HepG2 (cell line): ENCODE data around the gene FAM222A. TPM values are rescaled to one million over a fixed set of nuclear protein-coding genes. Genes with fewer than 3 reads are reported as not detected.

Experiments
- CBX1 ChIP-seq: IDR thresholded peaks from one replicate; pipeline ENCODE4 v1.6.1; 2016; ENCODE audit warnings: antibody characterized with exemption, low read depth
- CBX5 ChIP-seq: sonication (generic); formaldehyde crosslinking; IDR thresholded peaks from 2 replicates; pipeline ENCODE4 v1.4.0; 2020; ENCODE audit warnings: missing genetic modification reagents, borderline replicate concordance
- FLYWCH1 ChIP-seq: sonication (generic); formaldehyde crosslinking; IDR thresholded peaks from 2 replicates; pipeline ENCODE4 v1.8.1; 2023; ENCODE audit warnings: mild to moderate bottlenecking, missing genetic modification reagents
- FOXA3 ChIP-seq: IDR thresholded peaks from 2 replicates; pipeline ENCODE4 v1.6.1; 2016; ENCODE audit warnings: missing genetic modification reagents, missing compliant biosample characterization
- SYNCRIP ChIP-seq: fragments of 200-400 bp; formaldehyde crosslinking; IDR thresholded peaks from 2 replicates; pipeline ENCODE4 v1.6.1; 2018; ENCODE audit warnings: mild to moderate bottlenecking, low read depth, low read length; ENCODE audit not compliant: insufficient read depth
- U2AF1 ChIP-seq: fragments of 200-400 bp; formaldehyde crosslinking; optimal IDR thresholded peaks from 2 replicates; pipeline ENCODE3; 2017; ENCODE audit warnings: mild to moderate bottlenecking, low read depth, low read length
- ZFP62 ChIP-seq: sonication (generic); formaldehyde crosslinking; IDR thresholded peaks from 2 replicates; pipeline ENCODE4 v1.4.0; 2020; ENCODE audit warnings: missing genetic modification reagents
- ZNF33A ChIP-seq: sonication (generic); formaldehyde crosslinking; IDR thresholded peaks from 2 replicates; pipeline ENCODE4 v1.5.1; 2020; ENCODE audit warnings: missing genetic modification reagents, mild to moderate bottlenecking, moderate library complexity, borderline replicate concordance
- ZNF589 ChIP-seq: sonication (generic); formaldehyde crosslinking; conservative IDR thresholded peaks from 2 replicates; pipeline ENCODE4 v1.8.0; 2022; ENCODE audit warnings: mild to moderate bottlenecking, moderate library complexity, missing genetic modification reagents
- ZNF619 ChIP-seq: sonication (generic); formaldehyde crosslinking; IDR thresholded peaks from 2 replicates; pipeline ENCODE4 v1.4.0; 2020; ENCODE audit warnings: mild to moderate bottlenecking, missing genetic modification reagents
- polyA plus RNA-seq, 8 experiments: library from polyadenylated mRNA; depleted of rRNA in 3 of 8; stranded (reverse) in 7 of 8; unstranded in 1 of 8; fragments of >200 nt; fragmentation: Illumina TruSeq in 4 of 8; extraction: Trizol in 4 of 8; gene quantifications; 2 replicates each; pipeline versions ENCODE4 v1.2.1 to v1.2.3, GENCODE V29; 2011 to 2016; ENCODE audit warnings: low read depth in 4 of 8, missing spikeins in 1 of 8, mixed read lengths in 1 of 8; ENCODE audit not compliant: insufficient read depth in 1 of 8
- total RNA-seq, 5 experiments: library from RNA; depleted of rRNA; stranded (reverse); fragments of >200 nt; fragmentation: Illumina TruSeq; extraction: Trizol; gene quantifications; 2 replicates each; pipeline ENCODE4 v1.2.3, GENCODE V29; 2016; ENCODE audit warnings: low read depth in 1 of 5
- TF ChIP-seq, protein P1 (sequence below): sonication (generic); formaldehyde crosslinking; IDR thresholded peaks from 2 replicates; pipeline ENCODE4 v1.5.1; 2020; ENCODE audit warnings: missing genetic modification reagents, mild to moderate bottlenecking, borderline replicate concordance
- TF ChIP-seq, protein P2 (sequence below): IDR thresholded peaks from 2 replicates; pipeline ENCODE4 v1.6.1; 2016; ENCODE audit warnings: control low read depth
- TF ChIP-seq, protein P3 (sequence below): sonication (generic); formaldehyde crosslinking; IDR thresholded peaks from 2 replicates; pipeline ENCODE4 v1.4.0; 2020; ENCODE audit warnings: missing genetic modification reagents, borderline replicate concordance
- TF ChIP-seq, protein P4 (sequence below): sonication (generic); formaldehyde crosslinking; IDR thresholded peaks from 2 replicates; pipeline ENCODE4 v1.4.0; 2020; ENCODE audit warnings: mild to moderate bottlenecking, missing genetic modification reagents, borderline replicate concordance
- TF ChIP-seq, protein P5 (sequence below): sonication (generic); formaldehyde crosslinking; IDR thresholded peaks from 2 replicates; pipeline ENCODE4 v1.8.1; 2023; ENCODE audit warnings: missing genetic modification reagents, mild to moderate bottlenecking, borderline replicate concordance
- TF ChIP-seq, protein P6 (sequence below): IDR thresholded peaks from 2 replicates; pipeline ENCODE4 v1.6.1; 2016; ENCODE audit warnings: missing biosample characterization, missing genetic modification reagents, low read depth

FAM222A gene
- total and polyA plus RNA-seq, 2 of the 13 experiments (the other 11 are each of a cell fraction or from before 2014, with no cell fraction given) = 2.7 to 9.6 TPM

DNA sequence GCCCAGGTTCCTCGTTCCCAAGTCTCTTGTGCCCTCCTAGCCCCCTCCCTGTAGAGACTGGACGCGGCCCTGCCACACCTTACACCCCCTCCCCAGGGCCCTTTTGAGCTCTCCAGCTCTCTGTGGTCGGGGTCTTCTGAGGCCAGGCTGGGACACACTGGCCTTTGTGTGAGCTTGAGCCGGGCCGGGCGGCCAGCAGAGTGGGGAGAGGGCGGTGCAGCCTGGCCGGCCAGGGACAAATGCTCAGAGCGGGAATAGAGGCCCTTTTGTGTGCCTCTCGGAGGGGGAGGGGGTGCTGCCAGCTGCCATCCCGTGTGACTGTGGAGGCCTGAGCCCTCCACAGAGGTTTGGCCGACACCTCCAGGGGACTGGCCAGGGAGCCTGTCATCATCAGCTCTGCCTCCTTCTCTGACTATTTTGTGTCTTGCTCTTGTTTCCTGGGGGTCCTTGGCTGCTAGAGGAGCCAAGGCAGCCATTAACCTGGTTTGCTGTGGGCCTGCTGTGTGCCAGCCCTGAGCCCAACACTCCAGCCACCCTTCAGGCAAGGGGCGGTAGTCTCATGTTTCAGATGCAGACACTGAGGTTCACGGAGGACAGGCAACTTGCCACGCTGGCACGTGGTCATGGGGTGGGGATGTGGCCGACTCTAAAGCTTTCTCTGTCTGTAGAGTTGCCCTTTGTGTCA is 13.6 kb downstream of the FAM222A start (continued):
- TF ChIP-seq, protein P1, sequence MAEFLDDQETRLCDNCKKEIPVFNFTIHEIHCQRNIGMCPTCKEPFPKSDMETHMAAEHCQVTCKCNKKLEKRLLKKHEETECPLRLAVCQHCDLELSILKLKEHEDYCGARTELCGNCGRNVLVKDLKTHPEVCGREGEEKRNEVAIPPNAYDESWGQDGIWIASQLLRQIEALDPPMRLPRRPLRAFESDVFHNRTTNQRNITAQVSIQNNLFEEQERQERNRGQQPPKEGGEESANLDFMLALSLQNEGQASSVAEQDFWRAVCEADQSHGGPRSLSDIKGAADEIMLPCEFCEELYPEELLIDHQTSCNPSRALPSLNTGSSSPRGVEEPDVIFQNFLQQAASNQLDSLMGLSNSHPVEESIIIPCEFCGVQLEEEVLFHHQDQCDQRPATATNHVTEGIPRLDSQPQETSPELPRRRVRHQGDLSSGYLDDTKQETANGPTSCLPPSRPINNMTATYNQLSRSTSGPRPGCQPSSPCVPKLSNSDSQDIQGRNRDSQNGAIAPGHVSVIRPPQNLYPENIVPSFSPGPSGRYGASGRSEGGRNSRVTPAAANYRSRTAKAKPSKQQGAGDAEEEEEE (CRISPR knock-in tag) = no peak
- TF ChIP-seq, protein P2, sequence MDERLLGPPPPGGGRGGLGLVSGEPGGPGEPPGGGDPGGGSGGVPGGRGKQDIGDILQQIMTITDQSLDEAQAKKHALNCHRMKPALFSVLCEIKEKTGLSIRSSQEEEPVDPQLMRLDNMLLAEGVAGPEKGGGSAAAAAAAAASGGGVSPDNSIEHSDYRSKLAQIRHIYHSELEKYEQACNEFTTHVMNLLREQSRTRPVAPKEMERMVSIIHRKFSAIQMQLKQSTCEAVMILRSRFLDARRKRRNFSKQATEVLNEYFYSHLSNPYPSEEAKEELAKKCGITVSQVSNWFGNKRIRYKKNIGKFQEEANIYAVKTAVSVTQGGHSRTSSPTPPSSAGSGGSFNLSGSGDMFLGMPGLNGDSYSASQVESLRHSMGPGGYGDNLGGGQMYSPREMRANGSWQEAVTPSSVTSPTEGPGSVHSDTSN (CRISPR knock-in tag) = no peak
- TF ChIP-seq, protein P3, sequence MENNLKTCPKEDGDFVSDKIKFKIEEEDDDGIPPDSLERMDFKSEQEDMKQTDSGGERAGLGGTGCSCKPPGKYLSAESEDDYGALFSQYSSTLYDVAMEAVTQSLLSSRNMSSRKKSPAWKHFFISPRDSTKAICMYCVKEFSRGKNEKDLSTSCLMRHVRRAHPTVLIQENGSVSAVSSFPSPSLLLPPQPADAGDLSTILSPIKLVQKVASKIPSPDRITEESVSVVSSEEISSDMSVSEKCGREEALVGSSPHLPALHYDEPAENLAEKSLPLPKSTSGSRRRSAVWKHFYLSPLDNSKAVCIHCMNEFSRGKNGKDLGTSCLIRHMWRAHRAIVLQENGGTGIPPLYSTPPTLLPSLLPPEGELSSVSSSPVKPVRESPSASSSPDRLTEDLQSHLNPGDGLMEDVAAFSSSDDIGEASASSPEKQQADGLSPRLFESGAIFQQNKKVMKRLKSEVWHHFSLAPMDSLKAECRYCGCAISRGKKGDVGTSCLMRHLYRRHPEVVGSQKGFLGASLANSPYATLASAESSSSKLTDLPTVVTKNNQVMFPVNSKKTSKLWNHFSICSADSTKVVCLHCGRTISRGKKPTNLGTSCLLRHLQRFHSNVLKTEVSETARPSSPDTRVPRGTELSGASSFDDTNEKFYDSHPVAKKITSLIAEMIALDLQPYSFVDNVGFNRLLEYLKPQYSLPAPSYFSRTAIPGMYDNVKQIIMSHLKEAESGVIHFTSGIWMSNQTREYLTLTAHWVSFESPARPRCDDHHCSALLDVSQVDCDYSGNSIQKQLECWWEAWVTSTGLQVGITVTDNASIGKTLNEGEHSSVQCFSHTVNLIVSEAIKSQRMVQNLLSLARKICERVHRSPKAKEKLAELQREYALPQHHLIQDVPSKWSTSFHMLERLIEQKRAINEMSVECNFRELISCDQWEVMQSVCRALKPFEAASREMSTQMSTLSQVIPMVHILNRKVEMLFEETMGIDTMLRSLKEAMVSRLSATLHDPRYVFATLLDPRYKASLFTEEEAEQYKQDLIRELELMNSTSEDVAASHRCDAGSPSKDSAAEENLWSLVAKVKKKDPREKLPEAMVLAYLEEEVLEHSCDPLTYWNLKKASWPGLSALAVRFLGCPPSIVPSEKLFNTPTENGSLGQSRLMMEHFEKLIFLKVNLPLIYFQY (CRISPR knock-in tag) = no peak
- TF ChIP-seq, protein P4, sequence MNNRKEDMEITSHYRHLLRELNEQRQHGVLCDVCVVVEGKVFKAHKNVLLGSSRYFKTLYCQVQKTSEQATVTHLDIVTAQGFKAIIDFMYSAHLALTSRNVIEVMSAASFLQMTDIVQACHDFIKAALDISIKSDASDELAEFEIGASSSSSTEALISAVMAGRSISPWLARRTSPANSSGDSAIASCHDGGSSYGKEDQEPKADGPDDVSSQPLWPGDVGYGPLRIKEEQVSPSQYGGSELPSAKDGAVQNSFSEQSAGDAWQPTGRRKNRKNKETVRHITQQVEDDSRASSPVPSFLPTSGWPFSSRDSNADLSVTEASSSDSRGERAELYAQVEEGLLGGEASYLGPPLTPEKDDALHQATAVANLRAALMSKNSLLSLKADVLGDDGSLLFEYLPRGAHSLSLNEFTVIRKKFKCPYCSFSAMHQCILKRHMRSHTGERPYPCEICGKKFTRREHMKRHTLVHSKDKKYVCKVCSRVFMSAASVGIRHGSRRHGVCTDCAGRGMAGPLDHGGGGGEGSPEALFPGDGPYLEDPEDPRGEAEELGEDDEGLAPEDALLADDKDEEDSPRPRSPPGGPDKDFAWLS (CRISPR knock-in tag) = no peak
- no peak for TF ChIP-seq ZFP62 (CRISPR knock-in tag)
- TF ChIP-seq U2AF1 = no peak
- no peak for TF ChIP-seq ZNF619 (CRISPR knock-in tag)
- TF ChIP-seq, protein P5, sequence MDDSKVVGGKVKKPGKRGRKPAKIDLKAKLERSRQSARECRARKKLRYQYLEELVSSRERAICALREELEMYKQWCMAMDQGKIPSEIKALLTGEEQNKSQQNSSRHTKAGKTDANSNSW (CRISPR knock-in tag) = no peak
- TF ChIP-seq FLYWCH1 = no peak
- TF ChIP-seq CBX5 = no peak
- TF ChIP-seq FOXA3 = no peak
- TF ChIP-seq, protein P6, sequence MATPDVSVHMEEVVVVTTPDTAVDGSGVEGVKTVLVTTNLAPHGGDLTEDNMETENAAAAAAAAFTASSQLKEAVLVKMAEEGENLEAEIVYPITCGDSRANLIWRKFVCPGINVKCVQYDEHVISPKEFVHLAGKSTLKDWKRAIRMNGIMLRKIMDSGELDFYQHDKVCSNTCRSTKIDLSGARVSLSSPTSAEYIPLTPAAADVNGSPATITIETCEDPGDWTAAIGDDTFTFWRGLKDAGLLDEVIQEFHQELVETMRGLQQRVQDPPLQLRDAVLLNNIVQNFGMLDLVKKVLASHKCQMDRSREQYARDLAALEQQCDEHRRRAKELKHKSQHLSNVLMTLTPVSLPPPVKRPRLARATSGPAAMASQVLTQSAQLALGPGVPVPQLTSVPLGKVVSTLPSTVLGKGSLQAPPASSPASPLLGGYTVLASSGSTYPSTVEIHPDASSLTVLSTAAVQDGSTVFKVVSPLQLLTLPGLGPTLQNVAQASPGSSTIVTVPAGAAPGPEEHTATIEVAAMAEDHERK (CRISPR knock-in tag) = no peak
- TF ChIP-seq SYNCRIP = no peak
- TF ChIP-seq CBX1 = no peak
- TF ChIP-seq ZNF589 (CRISPR knock-in tag) = no peak
- TF ChIP-seq ZNF33A (CRISPR knock-in tag) = no peak
